HEK293 (cell line): ENCODE results near the gene POLR2E.

Experiments used
- EGR2 ChIP-seq: fragments of 450-650 bp; formaldehyde crosslinking; IDR thresholded peaks from 2 replicates; pipeline ENCODE4 v1.5.1; 2016; ENCODE audit warnings: low read depth, missing biosample characterization, missing genetic modification characterization
- GLI2 ChIP-seq: fragments of 450-650 bp; formaldehyde crosslinking; IDR thresholded peaks from 2 replicates; pipeline ENCODE4; 2017; ENCODE audit warnings: missing biosample characterization, missing genetic modification characterization, low read depth, borderline replicate concordance
- GLIS1 ChIP-seq: fragments of 450-650 bp; formaldehyde crosslinking; IDR thresholded peaks from 2 replicates; pipeline ENCODE4 v1.5.1; 2016; ENCODE audit warnings: missing biosample characterization, missing genetic modification characterization
- GLIS2 ChIP-seq: fragments of 450-650 bp; formaldehyde crosslinking; IDR thresholded peaks from 2 replicates; pipeline ENCODE4 v1.5.1; 2016; ENCODE audit warnings: missing biosample characterization, missing genetic modification characterization
- INSM2 ChIP-seq: fragments of 450-650 bp; formaldehyde crosslinking; IDR thresholded peaks from 2 replicates; pipeline ENCODE4 v1.5.1; 2016; ENCODE audit warnings: missing biosample characterization, missing genetic modification characterization
- PBX3 ChIP-seq: sonication (generic); formaldehyde crosslinking; IDR thresholded peaks from 2 replicates; pipeline ENCODE4 v1.8.1; 2022; ENCODE audit warnings: mild to moderate bottlenecking, moderate library complexity, missing genetic modification reagents
- PRDM4 ChIP-seq: fragments of 450-650 bp; formaldehyde crosslinking; IDR thresholded peaks from 2 replicates; pipeline ENCODE4 v1.5.1; 2017; ENCODE audit warnings: missing biosample characterization, missing genetic modification characterization
- REST ChIP-seq: fragments of 450-650 bp; formaldehyde crosslinking; IDR thresholded peaks from 2 replicates; pipeline ENCODE4 v1.5.1; 2016; ENCODE audit warnings: missing biosample characterization, missing genetic modification characterization
- SETDB1 ChIP-seq: IDR thresholded peaks from one replicate; pipeline ENCODE4 v1.6.1; 2017; ENCODE audit warnings: mild to moderate bottlenecking, low read length, moderate library complexity, mixed read lengths; ENCODE audit not compliant: insufficient read length
- SP2 ChIP-seq: fragments of 450-650 bp; formaldehyde crosslinking; IDR thresholded peaks from 2 replicates; pipeline ENCODE4 v1.5.1; 2016; ENCODE audit warnings: missing biosample characterization, missing genetic modification characterization
- SP7 ChIP-seq: fragments of 450-650 bp; formaldehyde crosslinking; IDR thresholded peaks from 2 replicates; pipeline ENCODE4 v1.5.1; 2016; ENCODE audit warnings: missing biosample characterization, missing genetic modification characterization
- WT1 ChIP-seq: fragments of 450-650 bp; formaldehyde crosslinking; IDR thresholded peaks from 2 replicates; pipeline ENCODE4 v1.5.1; 2016; ENCODE audit warnings: missing biosample characterization, missing genetic modification characterization
- ZBTB7A ChIP-seq: fragments of 450-650 bp; formaldehyde crosslinking; IDR thresholded peaks from 2 replicates; pipeline ENCODE4 v1.5.1; 2016; ENCODE audit warnings: low read depth, missing biosample characterization, missing genetic modification characterization
- ZBTB8A ChIP-seq: fragments of 450-650 bp; formaldehyde crosslinking; IDR thresholded peaks from 2 replicates; pipeline ENCODE4 v1.5.1; 2016; ENCODE audit warnings: missing biosample characterization, missing genetic modification characterization
- ZNF16 ChIP-seq: fragments of 450-650 bp; formaldehyde crosslinking; IDR thresholded peaks from 2 replicates; pipeline ENCODE4 v1.5.1; 2016; ENCODE audit warnings: low read depth, missing biosample characterization, missing genetic modification characterization
- ZNF175 ChIP-seq: fragments of 450-650 bp; formaldehyde crosslinking; IDR thresholded peaks from 2 replicates; pipeline ENCODE4 v1.5.1; 2016; ENCODE audit warnings: missing biosample characterization, missing genetic modification characterization
- ZNF2 ChIP-seq: fragments of 450-650 bp; formaldehyde crosslinking; IDR thresholded peaks from 2 replicates; pipeline ENCODE4 v1.5.1; 2016; ENCODE audit warnings: missing biosample characterization, missing genetic modification characterization
- ZNF239 ChIP-seq: fragments of 450-650 bp; formaldehyde crosslinking; IDR thresholded peaks from 2 replicates; pipeline ENCODE4 v1.5.1; 2016; ENCODE audit warnings: missing biosample characterization, missing genetic modification characterization
- ZNF248 ChIP-seq: fragments of 450-650 bp; formaldehyde crosslinking; IDR thresholded peaks from 2 replicates; pipeline ENCODE4 v1.5.1; 2017; ENCODE audit warnings: missing biosample characterization, missing genetic modification characterization
- ZNF391 ChIP-seq: fragments of 450-650 bp; formaldehyde crosslinking; IDR thresholded peaks from 2 replicates; pipeline ENCODE4 v1.5.1; 2016; ENCODE audit warnings: low read depth, missing biosample characterization, missing genetic modification characterization, borderline replicate concordance
- ZNF433 ChIP-seq: fragments of 450-650 bp; formaldehyde crosslinking; IDR thresholded peaks from 2 replicates; pipeline ENCODE4 v1.5.1; 2016; ENCODE audit warnings: missing biosample characterization, missing genetic modification characterization, low read depth
- ZNF488 ChIP-seq: fragments of 450-650 bp; formaldehyde crosslinking; IDR thresholded peaks from 2 replicates; pipeline ENCODE4 v1.5.1; 2016; ENCODE audit warnings: missing biosample characterization, missing genetic modification characterization
- ZNF580 ChIP-seq: fragments of 450-650 bp; formaldehyde crosslinking; IDR thresholded peaks from 2 replicates; pipeline ENCODE4 v1.5.1; 2016; ENCODE audit warnings: missing biosample characterization, missing genetic modification characterization
- ZNF585B ChIP-seq: fragments of 450-650 bp; formaldehyde crosslinking; IDR thresholded peaks from 2 replicates; pipeline ENCODE4 v1.5.1; 2016; ENCODE audit warnings: missing biosample characterization, missing genetic modification characterization
- ZNF664 ChIP-seq: fragments of 450-650 bp; formaldehyde crosslinking; IDR thresholded peaks from 2 replicates; pipeline ENCODE4 v1.5.1; 2016; ENCODE audit warnings: missing biosample characterization, missing genetic modification characterization
- ZNF692 ChIP-seq: fragments of 450-650 bp; formaldehyde crosslinking; IDR thresholded peaks from 2 replicates; pipeline ENCODE4 v1.5.1; 2016; ENCODE audit warnings: missing biosample characterization, missing genetic modification characterization
- ZNF76 ChIP-seq: fragments of 450-650 bp; formaldehyde crosslinking; IDR thresholded peaks from 2 replicates; pipeline ENCODE4; 2016; ENCODE audit warnings: low read depth, missing biosample characterization, missing genetic modification characterization, borderline replicate concordance
- ZNF768 ChIP-seq: fragments of 450-650 bp; formaldehyde crosslinking; IDR thresholded peaks from 2 replicates; pipeline ENCODE4 v1.5.1; 2018; ENCODE audit warnings: missing biosample characterization, mild to moderate bottlenecking, missing genetic modification characterization

POLR2E gene

GRCh38 chr19:1040476-1041271 is 54.5 kb downstream of the POLR2E start (continued):
- TF ChIP-seq ZNF580 (tag by site-specific recombination) (peak; percentile 73), ZBTB7A (tag by site-specific recombination) (peak; percentile 76; the same call in 1 of the 2 replicates), ZNF248 (no peak), ZNF488 (tag by site-specific recombination) (no peak), PBX3 (CRISPR knock-in tag) (peak; percentile 93; the same call in 1 of the 2 replicates), ZNF239 (tag by site-specific recombination) (no peak), SP2 (tag by site-specific recombination) (peak; percentile 94), GLIS1 (peak; percentile 69), ZNF391 (tag by site-specific recombination) (0 out of 2 replicates have a peak, but pooled peaks have one; percentile 16), ZNF768 (0 out of 2 replicates have a peak, but pooled peaks have one; percentile 30), ZNF2 (tag by site-specific recombination) (0 out of 2 replicates have a peak, but pooled peaks have one; percentile 31), ZBTB8A (peak; percentile 14; the same call in 1 of the 2 replicates), GLIS2 (tag by site-specific recombination) (peak; percentile 73), INSM2 (tag by site-specific recombination) (peak; percentile 51; the same call in 1 of the 2 replicates), ZNF76 (peak; percentile 58), GLI2 (tag by site-specific recombination) (no peak), PRDM4 (tag by site-specific recombination) (peak; percentile 65), REST (tag by site-specific recombination) (no peak), ZNF692 (tag by site-specific recombination) (no peak), SP7 (peak; percentile 74), SETDB1 (no peak), EGR2 (tag by site-specific recombination) (no peak), ZNF664 (tag by site-specific recombination) (peak; percentile 87), ZNF585B (tag by site-specific recombination) (no peak), ZNF433 (tag by site-specific recombination) (no peak), ZNF16 (no peak; the same call in 1 of the 2 replicates), ZNF175 (tag by site-specific recombination) (no peak), WT1 (0 out of 2 replicates have a peak, but pooled peaks have one; percentile 45)
